Mammary microvascular endothelial cell (primary cell): ENCODE measurements around the gene TPM1. TPM values are rescaled to one million over a fixed set of nuclear protein-coding genes. Genes with fewer than 3 reads are reported as not detected.

Experiments used
- total RNA-seq: library from RNA; depleted of rRNA; stranded (reverse); fragments of >200 nt; gene quantifications from 2 replicates; pipeline ENCODE4 v1.2.3, GENCODE V29; 2015

TPM1 gene
- 183 and 192 TPM in 2 replicates for total RNA-seq

GRCh38 chr15:63041974-63042876 is at the start of gene TPM1:
Gene TPM1, plus strand, starts transcription at chr15:63042747. Its CDS starts 83 bp downstream, at chr15:63042830.

Other genes starting within 250 kb of the TPM1 start
- 28.3 and 28.8 TPM in 2 replicates for gene LACTB, start 79.1 kb downstream of the TPM1 start, total RNA-seq
- gene RPS27L, start 114.7 kb downstream of the TPM1 start, total RNA-seq, result 241 and 321 TPM in 2 replicates
- gene RAB8B, start 146.9 kb downstream of the TPM1 start, total RNA-seq, result 29.9 and 38.5 TPM in 2 replicates
- 12.6 and 20.3 TPM in 2 replicates for gene APH1B, start 234.9 kb downstream of the TPM1 start, total RNA-seq